HL-60 (cell line): ENCODE measurements around the gene SPATA2.

Experiments
- POLR2AphosphoS5 ChIP-seq: IDR thresholded peaks from 2 replicates; pipeline ENCODE4 v1.6.1; 2012; ENCODE audit warnings: low read depth
- TF ChIP-seq, protein P1 (sequence below): IDR thresholded peaks from one replicate; pipeline ENCODE4 v1.5.1; 2011; ENCODE audit warnings: low read length, control low read depth, inconsistent platforms; ENCODE audit not compliant: insufficient read depth
- TF ChIP-seq, protein P2 (sequence below): IDR thresholded peaks from 2 replicates; pipeline ENCODE4 v1.6.1; 2012; ENCODE audit warnings: low read depth; ENCODE audit not compliant: insufficient replicate concordance

DNA sequence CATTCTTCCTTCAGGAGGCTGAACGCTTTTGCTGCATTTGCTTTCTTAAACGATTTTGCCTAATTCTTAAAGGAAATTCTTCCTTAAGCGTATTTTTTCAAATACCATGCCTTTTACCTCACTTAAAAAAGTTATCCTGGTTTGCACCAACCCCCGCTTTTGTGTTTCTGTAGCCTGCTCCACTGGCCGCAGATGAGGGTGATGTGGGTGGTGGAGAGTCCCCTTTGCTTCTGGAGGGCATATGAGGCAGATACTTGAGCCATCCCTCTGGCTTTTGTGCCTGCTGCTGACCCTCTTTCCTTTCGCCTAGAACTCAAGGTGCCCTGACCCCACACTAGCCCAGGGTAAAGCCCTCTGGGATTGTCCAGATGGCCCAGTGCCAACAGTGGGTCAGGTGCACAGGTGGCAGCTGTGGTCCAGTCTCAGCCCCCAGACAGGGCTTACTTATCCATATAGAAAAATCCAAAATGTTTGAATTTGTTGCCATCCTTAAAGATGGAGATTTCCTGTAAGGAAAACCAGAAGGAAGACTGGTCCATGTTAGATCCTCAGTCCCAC, 43.9 kb downstream of the SPATA2 start:
- TF ChIP-seq, protein P1, sequence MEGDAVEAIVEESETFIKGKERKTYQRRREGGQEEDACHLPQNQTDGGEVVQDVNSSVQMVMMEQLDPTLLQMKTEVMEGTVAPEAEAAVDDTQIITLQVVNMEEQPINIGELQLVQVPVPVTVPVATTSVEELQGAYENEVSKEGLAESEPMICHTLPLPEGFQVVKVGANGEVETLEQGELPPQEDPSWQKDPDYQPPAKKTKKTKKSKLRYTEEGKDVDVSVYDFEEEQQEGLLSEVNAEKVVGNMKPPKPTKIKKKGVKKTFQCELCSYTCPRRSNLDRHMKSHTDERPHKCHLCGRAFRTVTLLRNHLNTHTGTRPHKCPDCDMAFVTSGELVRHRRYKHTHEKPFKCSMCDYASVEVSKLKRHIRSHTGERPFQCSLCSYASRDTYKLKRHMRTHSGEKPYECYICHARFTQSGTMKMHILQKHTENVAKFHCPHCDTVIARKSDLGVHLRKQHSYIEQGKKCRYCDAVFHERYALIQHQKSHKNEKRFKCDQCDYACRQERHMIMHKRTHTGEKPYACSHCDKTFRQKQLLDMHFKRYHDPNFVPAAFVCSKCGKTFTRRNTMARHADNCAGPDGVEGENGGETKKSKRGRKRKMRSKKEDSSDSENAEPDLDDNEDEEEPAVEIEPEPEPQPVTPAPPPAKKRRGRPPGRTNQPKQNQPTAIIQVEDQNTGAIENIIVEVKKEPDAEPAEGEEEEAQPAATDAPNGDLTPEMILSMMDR: no peak
- TF ChIP-seq, protein P2, sequence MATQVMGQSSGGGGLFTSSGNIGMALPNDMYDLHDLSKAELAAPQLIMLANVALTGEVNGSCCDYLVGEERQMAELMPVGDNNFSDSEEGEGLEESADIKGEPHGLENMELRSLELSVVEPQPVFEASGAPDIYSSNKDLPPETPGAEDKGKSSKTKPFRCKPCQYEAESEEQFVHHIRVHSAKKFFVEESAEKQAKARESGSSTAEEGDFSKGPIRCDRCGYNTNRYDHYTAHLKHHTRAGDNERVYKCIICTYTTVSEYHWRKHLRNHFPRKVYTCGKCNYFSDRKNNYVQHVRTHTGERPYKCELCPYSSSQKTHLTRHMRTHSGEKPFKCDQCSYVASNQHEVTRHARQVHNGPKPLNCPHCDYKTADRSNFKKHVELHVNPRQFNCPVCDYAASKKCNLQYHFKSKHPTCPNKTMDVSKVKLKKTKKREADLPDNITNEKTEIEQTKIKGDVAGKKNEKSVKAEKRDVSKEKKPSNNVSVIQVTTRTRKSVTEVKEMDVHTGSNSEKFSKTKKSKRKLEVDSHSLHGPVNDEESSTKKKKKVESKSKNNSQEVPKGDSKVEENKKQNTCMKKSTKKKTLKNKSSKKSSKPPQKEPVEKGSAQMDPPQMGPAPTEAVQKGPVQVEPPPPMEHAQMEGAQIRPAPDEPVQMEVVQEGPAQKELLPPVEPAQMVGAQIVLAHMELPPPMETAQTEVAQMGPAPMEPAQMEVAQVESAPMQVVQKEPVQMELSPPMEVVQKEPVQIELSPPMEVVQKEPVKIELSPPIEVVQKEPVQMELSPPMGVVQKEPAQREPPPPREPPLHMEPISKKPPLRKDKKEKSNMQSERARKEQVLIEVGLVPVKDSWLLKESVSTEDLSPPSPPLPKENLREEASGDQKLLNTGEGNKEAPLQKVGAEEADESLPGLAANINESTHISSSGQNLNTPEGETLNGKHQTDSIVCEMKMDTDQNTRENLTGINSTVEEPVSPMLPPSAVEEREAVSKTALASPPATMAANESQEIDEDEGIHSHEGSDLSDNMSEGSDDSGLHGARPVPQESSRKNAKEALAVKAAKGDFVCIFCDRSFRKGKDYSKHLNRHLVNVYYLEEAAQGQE: no peak
- TF ChIP-seq POLR2AphosphoS5: no peak
